GM12891 (cell line): ENCODE measurements around the gene DAB1.

Source experiments
- PAX5 ChIP-seq: IDR thresholded peaks from 2 replicates; pipeline ENCODE4 v1.6.1; 2011; ENCODE audit warnings: low read length, moderate library complexity, mild to moderate bottlenecking; ENCODE audit not compliant: insufficient read depth, severe bottlenecking
- POLR2A ChIP-seq: IDR thresholded peaks from 2 replicates; pipeline ENCODE4 v1.6.1; 2011; ENCODE audit warnings: low read depth, low read length, control low read depth
- POLR2AphosphoS5 ChIP-seq: IDR thresholded peaks from 2 replicates; pipeline ENCODE4 v1.6.1; 2011; ENCODE audit warnings: low read depth, low read length, control low read depth
- SPI1 ChIP-seq: IDR thresholded peaks from 2 replicates; pipeline ENCODE4 v1.6.1; 2011; ENCODE audit warnings: low read depth, low read length, control low read depth
- TAF1 ChIP-seq: IDR thresholded peaks from 2 replicates; pipeline ENCODE4 v1.6.1; 2011; ENCODE audit warnings: low read depth, low read length, control low read depth

DNA sequence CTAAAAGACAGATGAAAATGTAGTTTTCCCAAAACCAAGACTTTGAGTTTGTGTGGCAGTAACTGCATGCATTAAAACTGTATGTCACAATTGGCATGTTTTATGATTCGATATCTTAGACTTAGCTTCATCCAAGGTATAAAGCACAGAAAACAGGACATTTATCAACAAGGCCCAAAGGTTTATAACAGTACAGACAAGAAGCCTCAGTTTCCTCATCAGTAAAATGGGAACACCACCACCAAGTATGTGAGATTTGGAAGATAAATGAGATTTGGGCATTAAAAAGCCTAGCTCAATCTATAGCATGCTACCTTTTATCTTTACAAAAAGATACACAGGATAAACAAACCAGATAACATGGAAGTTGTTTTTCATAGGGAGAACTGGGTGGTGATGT is 128.5 kb downstream of the DAB1 start:
- TF ChIP-seq POLR2A = no peak
- no peak for TF ChIP-seq TAF1
- no peak for TF ChIP-seq SPI1
- no peak for TF ChIP-seq POLR2AphosphoS5
- no peak for TF ChIP-seq PAX5
